Prostate gland (tissue), 2 donors: Measurements from ENCODE around the gene NYNRIN.

ENCODE experiments used
- POLR2A ChIP-seq: fragments of 450-650 bp; IDR thresholded peaks from one replicate; pipeline ENCODE4 v1.6.1; 2016; ENCODE audit warnings: antibody characterized with exemption, mild to moderate bottlenecking
- POLR2AphosphoS5 ChIP-seq: sonication (generic); formaldehyde crosslinking; IDR thresholded peaks from one replicate; pipeline ENCODE4 v1.6.1; 2017; ENCODE audit warnings: antibody characterized with exemption
- TF ChIP-seq, protein P1 (sequence below), 4 experiments: fragments of 200-600 bp in 2 of 4; fragments of 450-650 bp in 2 of 4; sonication (generic) in 2 of 4; IDR thresholded peaks; 1 replicate in 3 of 4; 2 replicates in 1 of 4; pipeline ENCODE4 v1.5.1; 2016 to 2019; ENCODE audit warnings: antibody characterized with exemption in 4 of 4, mild to moderate bottlenecking in 2 of 4, moderate library complexity in 2 of 4

DNA sequence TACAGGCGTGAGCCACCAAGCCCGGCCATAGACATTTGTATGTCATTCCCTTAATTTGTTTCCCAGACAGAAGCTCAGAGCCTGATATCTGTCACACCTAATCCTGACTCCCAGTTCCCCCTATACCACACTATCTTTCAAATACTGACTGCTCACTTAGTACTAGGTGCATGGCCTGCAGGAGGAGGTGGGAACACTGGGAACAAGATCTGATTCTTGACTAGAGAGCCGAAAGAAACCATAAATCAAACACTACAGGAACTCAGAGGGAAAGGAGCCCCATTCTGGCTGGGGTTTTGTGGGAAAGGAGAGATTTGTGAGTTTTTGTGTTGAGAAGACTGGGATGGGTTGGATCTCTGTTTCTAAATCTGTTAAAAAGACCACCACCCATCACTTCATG is 35.9 kb downstream of the NYNRIN start:
- TF ChIP-seq, protein P1, sequence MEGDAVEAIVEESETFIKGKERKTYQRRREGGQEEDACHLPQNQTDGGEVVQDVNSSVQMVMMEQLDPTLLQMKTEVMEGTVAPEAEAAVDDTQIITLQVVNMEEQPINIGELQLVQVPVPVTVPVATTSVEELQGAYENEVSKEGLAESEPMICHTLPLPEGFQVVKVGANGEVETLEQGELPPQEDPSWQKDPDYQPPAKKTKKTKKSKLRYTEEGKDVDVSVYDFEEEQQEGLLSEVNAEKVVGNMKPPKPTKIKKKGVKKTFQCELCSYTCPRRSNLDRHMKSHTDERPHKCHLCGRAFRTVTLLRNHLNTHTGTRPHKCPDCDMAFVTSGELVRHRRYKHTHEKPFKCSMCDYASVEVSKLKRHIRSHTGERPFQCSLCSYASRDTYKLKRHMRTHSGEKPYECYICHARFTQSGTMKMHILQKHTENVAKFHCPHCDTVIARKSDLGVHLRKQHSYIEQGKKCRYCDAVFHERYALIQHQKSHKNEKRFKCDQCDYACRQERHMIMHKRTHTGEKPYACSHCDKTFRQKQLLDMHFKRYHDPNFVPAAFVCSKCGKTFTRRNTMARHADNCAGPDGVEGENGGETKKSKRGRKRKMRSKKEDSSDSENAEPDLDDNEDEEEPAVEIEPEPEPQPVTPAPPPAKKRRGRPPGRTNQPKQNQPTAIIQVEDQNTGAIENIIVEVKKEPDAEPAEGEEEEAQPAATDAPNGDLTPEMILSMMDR (IDR thresholded peaks at IDR 0.05) = no peak
- no peak for TF ChIP-seq POLR2A
- no peak for TF ChIP-seq POLR2AphosphoS5
